ENCODE results near the gene MAP3K4.

GRCh38 chr6:161023316-161023715 lies 31.7 kb downstream of the MAP3K4 start:
- TF ChIP-seq CTCF (conservative IDR thresholded peaks at IDR 0.05; ENCODE audit: low read depth, low read length) (no peak), EZH2 (IDR thresholded peaks at IDR 0.05; ENCODE audit: borderline replicate concordance, low read depth, low read length, poor library complexity, severe bottlenecking) (no peak)

Data from A673 (cell line).